Thoracic aorta (tissue), 2 donors: Measurements from ENCODE around the gene MAN1B1. TPM values are rescaled to one million over a fixed set of nuclear protein-coding genes. Genes with fewer than 3 reads are reported as not detected.

Experiments used
- ATAC-seq: fragments of 150-250 bp; one replicate; pipeline ENCODE4 v1.8.0; 2017; ENCODE audit warnings: low read depth; ENCODE audit not compliant: insufficient number of reproducible peaks, low FRiP score
- DNase-seq: peaks from one replicate; pipeline ENCODE4 v3.0.0-alpha.2; 2020; ENCODE audit warnings: low spot score
- H3K27ac ChIP-seq, 2 donors: fragments of 200-600 bp; sonication (generic); 1 replicate in 1 of 2; 2 replicates in 1 of 2; pipeline ENCODE4 v1.5.1; 2016; ENCODE audit warnings: mild to moderate bottlenecking in 2 of 2, moderate library complexity in 2 of 2
- H3K27me3 ChIP-seq: fragments of 200-600 bp; sonication (generic); replicated peaks from 2 replicates; pipeline ENCODE4 v1.6.0; 2016; ENCODE audit warnings: mild to moderate bottlenecking; ENCODE audit not compliant: insufficient read depth
- H3K36me3 ChIP-seq: fragments of 200-600 bp; sonication (generic); one replicate; pipeline ENCODE4 v1.5.1; 2016
- H3K4me1 ChIP-seq, 2 donors: fragments of 200-600 bp; sonication (generic); 1 replicate in 1 of 2; 2 replicates in 1 of 2; pipeline versions ENCODE4 v1.5.1 to v1.6.0; 2016; ENCODE audit warnings: low read depth in 2 of 2, mild to moderate bottlenecking in 1 of 2; ENCODE audit not compliant: control insufficient read depth in 1 of 2
- H3K4me3 ChIP-seq: fragments of 200-600 bp; sonication (generic); 2 replicates; pipeline ENCODE4 v1.5.1; 2016; ENCODE audit warnings: mild to moderate bottlenecking
- H3K9me3 ChIP-seq: fragments of 200-600 bp; sonication (generic); 2 replicates; pipeline ENCODE4 v1.5.1; 2016
- CTCF ChIP-seq: fragments of 200-600 bp; sonication (generic); IDR thresholded peaks from one replicate; pipeline ENCODE4 v1.5.1; 2019; ENCODE audit warnings: antibody characterized with exemption
- total RNA-seq, 2 donors: library from RNA; depleted of rRNA; stranded (reverse); fragments of >200 nt; gene quantifications; one replicate each; pipeline versions ENCODE4 v1.1.0 to v1.2.3, GENCODE V29; 2016

Gene MAN1B1
- total RNA-seq, 2 donors from 2014 or later, result 32.9 to 52.9 TPM

GRCh38 chr9:137127301-137128157, 40.7 kb downstream of the MAN1B1 start:
- DNase-seq (no peak), ATAC-seq (no peak)
- peak overlapping the region; percentile 3 to 47 for H3K27ac ChIP-seq
- no peaks in the 10 kb centered on the region for H3K27me3 ChIP-seq
- peaks cover 6% of the 10 kb centered on the region for H3K9me3 ChIP-seq
- H3K36me3 ChIP-seq, result no peaks in the 10 kb centered on the region
- TF ChIP-seq CTCF, result no peak
- peaks cover 18 to 33% of the 10 kb centered on the region in 2 donors for H3K4me1 ChIP-seq
- H3K4me3 ChIP-seq, result peak overlapping the region; percentile 89

GRCh38 chr9:137128158-137128861, 41.5 kb downstream of the MAN1B1 start:
- H3K27ac ChIP-seq, result peak overlapping the region in 1 of 2 donors; percentile 47

GRCh38 chr9:137128862-137129455, 42.2 kb downstream of the MAN1B1 start:
- Histone ChIP-seq H3K4me1 (peaks cover 18 to 33% of the 10 kb centered on the region in 2 donors), H3K4me3 (peak overlapping the region; percentile 89), H3K27me3 (no peaks in the 10 kb centered on the region), H3K36me3 (no peaks in the 10 kb centered on the region), H3K9me3 (peaks cover 6% of the 10 kb centered on the region), H3K27ac (peak overlapping the region; percentile 6 to 25)
- no peak for DNase-seq
- no peak for TF ChIP-seq CTCF
- no peak for ATAC-seq

More at GRCh38 chr9:137128158-137128861, 41.5 kb downstream of the MAN1B1 start:
- Histone ChIP-seq H3K4me1 (peaks cover 18 to 33% of the 10 kb centered on the region in 2 donors), H3K4me3 (peak overlapping the region; percentile 89), H3K27me3 (no peaks in the 10 kb centered on the region), H3K9me3 (peaks cover 6% of the 10 kb centered on the region), H3K36me3 (no peaks in the 10 kb centered on the region)
- DNase-seq (no peak), ATAC-seq (no peak)
- TF ChIP-seq CTCF, result no peak

GRCh38 chr9:137129456-137130175, 42.8 kb downstream of the MAN1B1 start:
- H3K36me3 ChIP-seq, result no peaks in the 10 kb centered on the region
- DNase-seq, result peak; percentile 35
- ATAC-seq, result peak; percentile 56
- peaks cover 6% of the 10 kb centered on the region for H3K9me3 ChIP-seq
- peak overlapping the region; percentile 89 for H3K4me3 ChIP-seq
- H3K27me3 ChIP-seq, result no peaks in the 10 kb centered on the region
- H3K4me1 ChIP-seq, result peaks cover 18 to 33% of the 10 kb centered on the region in 2 donors
- no peak for TF ChIP-seq CTCF
- peak overlapping the region in 1 of 2 donors; percentile 25 for H3K27ac ChIP-seq
